HG02943 (cell line): ENCODE results near the gene DENND6B.
"Not testable (repeated sequence)": the region's sequence is repeated elsewhere in the genome, so short reads cannot be mapped to it uniquely, and the experiment has no call there.

Source experiments
- ATAC-seq: cut with Tn5 transposase; IDR thresholded peaks from one replicate; pipeline ENCODE4 v1.9.1; 2021; ENCODE audit warnings: mild to moderate bottlenecking, low read depth, moderate library complexity; ENCODE audit not compliant: unreplicated experiment

Gene DENND6B

GRCh38 chr22:50339945-50340879 is 13.4 kb upstream of the DENND6B start:
- no peak for ATAC-seq

GRCh38 chr22:50338860-50339462 is 12.1 kb upstream of the DENND6B start:
- no peak for ATAC-seq

GRCh38 chr22:50338042-50338573 is 11.3 kb upstream of the DENND6B start:
- ATAC-seq = no peak

GRCh38 chr22:50337262-50338041 is 10.6 kb upstream of the DENND6B start:
- ATAC-seq = no peak

- ATAC-seq = not testable (repeated sequence)
Measured at GRCh38 chr22:50334433-50334832, 7.6 kb upstream of the DENND6B start.

GRCh38 chr22:50329236-50329635 is 2.4 kb upstream of the DENND6B start:
- ATAC-seq = no peak

GRCh38 chr22:50327711-50328019 is 853 bp upstream of the DENND6B start:
- no peak for ATAC-seq

- no peak for ATAC-seq
Measured at GRCh38 chr22:50326225-50326955, 422 bp downstream of the DENND6B start.

GRCh38 chr22:50325444-50326224 is 1.2 kb downstream of the DENND6B start:
- no peak for ATAC-seq

GRCh38 chr22:50323900-50324299 is 2.9 kb downstream of the DENND6B start:
- no peak for ATAC-seq

GRCh38 chr22:50322382-50323104 is 4.3 kb downstream of the DENND6B start:
- ATAC-seq = not testable (repeated sequence)

GRCh38 chr22:50320671-50321325 is 6.0 kb downstream of the DENND6B start:
- ATAC-seq = no peak

- no peak for ATAC-seq
Measured at GRCh38 chr22:50320116-50320515, 6.7 kb downstream of the DENND6B start.

- ATAC-seq = no peak
Measured at GRCh38 chr22:50319503-50319951, 7.3 kb downstream of the DENND6B start.

GRCh38 chr22:50318698-50319411 is 8.0 kb downstream of the DENND6B start:
- ATAC-seq = no peak

GRCh38 chr22:50318356-50318697 is 8.5 kb downstream of the DENND6B start:
- no peak for ATAC-seq

- no peak for ATAC-seq
Measured at GRCh38 chr22:50317674-50318073, 9.1 kb downstream of the DENND6B start.

GRCh38 chr22:50317178-50317577 is 9.6 kb downstream of the DENND6B start:
- ATAC-seq = no peak
